Hypothalamus (tissue), 51 donors: Measurements from ENCODE around the gene NHLRC4.

Experiments
- DNase-seq, 51 donors: peaks; one replicate each; lab custom pipeline; 2025; lab: John Stamatoyannopoulos, UW

NHLRC4 gene

DNA sequence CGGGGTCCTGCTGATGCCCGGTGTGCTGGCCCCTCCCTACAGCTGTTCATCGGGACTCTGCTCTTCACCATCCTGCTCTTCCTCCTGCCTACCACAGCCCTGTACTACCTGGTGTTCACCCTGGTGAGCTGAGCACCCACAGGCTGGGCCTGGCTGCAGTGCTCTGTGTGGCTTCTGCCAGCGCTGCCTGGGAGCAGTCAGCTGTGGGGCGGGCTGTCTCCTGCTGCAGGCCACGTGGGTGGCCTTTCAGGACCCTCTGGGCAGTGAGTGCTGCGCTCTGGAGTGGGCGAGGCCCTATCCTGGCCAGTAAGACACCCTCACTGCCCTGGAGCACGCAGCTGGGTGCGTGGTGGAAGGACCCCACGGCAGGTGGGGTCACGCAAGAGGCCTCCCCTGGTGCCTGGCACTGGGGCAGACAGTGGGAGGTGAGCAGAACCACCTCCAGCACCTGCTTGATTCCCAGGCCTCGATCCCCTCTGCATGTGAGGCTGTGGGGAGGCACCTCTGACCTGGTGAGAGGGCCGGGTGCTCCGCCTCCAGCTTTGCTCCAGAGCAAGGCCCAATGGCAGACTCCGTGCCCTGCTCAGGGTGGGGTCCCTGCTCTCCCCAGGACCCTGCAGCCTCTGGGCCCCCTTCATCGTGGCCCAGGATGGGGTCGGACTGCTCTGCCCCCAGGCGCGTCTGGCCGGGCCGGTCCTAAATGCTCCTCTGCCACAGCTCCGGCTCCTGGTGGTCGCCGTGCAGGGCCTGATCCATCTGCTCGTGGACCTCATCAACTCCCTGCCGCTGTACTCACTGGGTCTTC, 13.5 kb downstream of the NHLRC4 start:
- no peak for DNase-seq

DNA sequence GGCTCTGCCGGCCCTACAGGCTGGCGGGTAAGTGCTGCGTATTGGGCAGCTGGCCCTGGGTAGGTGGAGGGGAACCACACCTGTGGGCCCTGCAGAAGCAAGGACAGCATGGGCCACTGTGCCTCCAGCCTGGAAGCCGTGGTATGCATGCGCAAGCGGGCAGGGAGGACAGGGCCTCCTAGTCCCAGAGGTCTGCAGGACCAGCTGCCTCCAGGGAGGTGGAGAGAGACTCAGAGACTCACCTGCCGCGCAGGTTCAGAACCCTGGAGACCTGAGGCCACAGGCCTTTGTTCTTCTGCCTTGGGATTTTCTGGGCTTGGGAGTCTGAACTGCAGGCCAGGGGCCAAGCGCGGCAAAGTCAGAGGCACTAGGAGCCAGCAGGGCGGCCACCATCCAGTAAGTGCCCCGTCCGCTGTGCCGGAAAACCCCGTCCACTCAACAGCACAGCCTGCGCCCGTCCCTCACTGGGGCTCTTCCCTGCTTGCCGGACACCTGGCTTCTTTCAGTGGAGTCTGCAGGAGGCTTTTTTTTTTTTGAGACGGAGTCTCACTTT, 14.2 kb downstream of the NHLRC4 start:
- DNase-seq: no peak

DNA sequence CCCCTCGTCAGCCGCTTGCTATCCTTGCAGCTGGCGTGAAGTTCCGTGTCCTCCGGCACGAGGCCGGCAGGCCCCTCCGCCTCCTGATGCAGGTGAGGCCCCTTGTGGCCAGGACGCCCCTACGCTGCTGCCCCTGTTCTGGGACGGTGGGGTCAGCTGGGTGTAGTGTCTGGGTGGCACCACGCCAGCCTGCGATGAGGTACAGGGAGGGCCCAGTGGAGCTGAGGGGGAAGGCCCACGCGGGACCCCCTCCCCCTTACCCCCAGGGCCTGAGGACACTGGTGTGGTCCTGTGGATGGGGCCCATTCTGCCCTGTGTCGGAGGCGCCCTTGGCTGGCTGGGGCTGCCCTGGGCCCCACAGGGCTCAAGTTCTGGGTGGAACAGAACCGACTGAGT, 15.4 kb downstream of the NHLRC4 start:
- no peak for DNase-seq

DNA sequence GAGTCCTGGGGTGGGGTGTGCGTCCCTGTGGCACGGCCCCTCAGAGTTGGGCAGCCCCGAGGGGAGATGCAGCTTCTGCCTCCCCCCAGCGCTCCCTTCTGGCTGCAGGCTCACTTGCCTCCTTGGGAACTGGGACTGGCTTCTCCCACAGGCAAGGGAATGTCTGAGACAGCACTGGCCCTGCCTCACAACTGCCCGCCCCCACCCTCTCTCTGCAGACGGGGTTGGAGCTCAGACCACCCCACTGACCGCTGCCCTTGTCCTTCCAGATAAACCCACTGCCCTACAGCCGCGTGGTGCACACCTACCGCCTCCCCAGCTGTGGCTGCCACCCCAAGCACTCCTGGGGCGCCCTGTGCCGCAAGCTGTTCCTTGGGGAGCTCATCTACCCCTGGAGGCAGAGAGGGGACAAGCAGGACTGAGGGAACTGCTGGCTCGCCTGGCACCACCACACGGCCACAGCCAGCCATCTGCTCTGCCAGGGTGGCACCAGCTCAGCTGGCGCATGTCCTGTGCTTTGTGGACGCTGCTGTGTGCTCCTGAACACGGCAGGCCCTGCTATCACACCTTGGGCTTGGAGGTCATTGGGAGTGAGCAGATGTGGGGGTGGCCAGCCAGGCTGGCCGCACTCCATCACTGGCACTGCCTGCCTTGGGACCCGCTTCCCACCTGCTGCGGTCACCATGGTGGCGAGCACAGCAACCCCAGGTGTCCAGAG, 16.0 kb downstream of the NHLRC4 start:
- DNase-seq: peak in 2 of 51 donors; percentile 26 to 46

DNA sequence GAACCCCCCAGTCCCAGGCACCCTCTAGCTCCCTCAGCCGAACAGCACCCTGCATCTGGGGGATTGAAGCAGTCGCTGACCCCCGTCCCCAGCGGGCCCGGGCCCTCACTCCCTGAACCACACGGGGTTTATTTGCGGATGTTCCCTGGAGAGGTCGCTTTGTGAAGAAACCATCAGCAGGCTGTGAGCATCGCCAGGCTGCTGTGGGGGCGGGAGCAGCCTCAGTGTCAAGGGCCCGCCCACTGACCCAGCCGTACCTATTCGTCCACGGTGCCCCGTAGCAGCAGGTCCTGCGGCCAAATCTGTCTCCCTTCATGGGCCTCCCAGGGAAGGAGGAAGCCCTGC, 16.6 kb downstream of the NHLRC4 start:
- no peak for DNase-seq

DNA sequence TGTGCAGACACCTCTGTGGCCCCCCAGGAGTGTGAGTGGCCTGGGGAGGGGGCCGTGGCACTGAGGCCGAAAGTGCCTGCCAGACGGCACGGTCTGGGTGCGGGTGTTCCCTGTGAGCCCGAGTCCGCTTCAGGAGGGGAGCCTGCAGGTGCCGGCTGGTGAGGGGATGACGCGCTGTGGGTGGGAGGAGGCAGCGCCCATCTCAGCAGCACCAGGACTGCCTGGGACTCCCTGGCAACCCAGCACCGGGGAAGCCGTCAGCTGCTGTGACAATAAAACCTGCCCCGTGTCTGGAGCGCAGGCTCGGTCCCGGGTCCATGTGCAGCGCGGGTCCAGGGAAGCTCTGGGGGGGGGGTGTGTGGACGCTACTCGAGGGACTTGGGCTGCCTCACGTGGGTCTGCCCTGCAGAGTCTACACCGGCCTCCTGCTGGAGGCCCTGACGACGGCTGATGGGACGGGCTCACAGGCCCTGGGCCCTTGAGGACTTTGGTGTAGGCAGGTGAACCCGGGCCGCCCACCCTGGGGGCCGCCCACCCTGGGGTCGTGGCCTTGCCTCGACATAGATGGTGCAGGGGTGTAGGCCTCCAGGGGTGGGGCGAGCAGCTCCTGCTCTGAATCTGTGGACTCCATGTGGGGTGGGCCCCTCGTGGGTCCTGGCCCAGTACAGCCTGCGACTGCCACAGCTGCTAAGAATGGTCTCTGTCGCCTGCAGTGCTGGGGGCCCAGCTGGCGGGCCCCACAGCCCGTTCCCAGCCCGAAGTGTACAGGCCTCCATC, 17.2 kb downstream of the NHLRC4 start:
- peak in 4 of 51 donors; percentile 14 to 59 (median 31) for DNase-seq

DNA sequence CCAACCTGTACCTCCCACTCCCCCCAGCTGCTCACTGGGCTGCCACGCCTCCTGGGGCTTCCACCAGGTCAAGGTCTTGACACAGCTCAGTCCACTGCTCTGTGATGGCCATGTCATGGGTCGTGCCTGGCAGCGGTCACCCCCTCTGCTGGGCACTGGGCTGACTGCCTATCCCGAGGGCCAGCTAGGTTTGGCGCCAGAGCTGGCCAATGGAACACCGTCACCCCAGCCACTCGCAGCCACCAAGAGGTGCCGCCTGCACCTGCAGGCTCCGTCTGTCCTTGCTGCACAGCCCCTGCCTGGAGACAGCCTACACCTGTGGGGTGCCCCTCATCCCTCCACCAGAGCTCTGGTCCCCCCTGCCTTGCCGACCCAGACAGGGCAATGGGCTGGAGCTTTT, 18.5 kb downstream of the NHLRC4 start:
- DNase-seq: no peak

DNA sequence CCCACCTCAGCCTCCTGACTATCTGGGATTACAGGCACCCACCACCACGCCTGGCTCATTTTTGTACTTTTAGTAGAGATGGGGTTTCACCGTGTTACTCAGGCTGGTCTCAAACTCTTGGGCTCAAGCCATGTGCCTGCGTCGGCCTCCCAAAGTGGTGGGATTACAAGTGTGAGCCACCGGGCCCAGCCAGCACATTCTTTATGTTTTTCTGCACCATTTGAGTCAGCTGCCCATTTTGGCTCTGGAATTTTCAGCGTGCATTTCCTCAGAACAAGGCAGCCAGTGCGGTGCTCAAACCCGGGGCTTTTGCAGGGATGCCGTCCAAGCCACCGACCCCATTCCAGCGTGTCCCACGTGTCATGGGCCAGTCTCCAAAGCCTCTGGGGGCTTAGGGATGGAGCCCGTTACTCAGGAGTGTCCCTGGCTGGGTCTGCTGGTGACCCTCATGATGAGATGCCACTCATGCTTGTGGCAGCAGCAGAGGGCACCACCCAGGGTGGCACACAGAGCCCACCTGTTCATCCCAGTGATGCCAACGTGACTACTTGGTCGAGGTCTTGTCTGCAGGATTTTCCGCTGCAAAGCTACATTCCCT, 19.3 kb downstream of the NHLRC4 start:
- DNase-seq: peak in 1 of 51 donors; percentile 60

DNA sequence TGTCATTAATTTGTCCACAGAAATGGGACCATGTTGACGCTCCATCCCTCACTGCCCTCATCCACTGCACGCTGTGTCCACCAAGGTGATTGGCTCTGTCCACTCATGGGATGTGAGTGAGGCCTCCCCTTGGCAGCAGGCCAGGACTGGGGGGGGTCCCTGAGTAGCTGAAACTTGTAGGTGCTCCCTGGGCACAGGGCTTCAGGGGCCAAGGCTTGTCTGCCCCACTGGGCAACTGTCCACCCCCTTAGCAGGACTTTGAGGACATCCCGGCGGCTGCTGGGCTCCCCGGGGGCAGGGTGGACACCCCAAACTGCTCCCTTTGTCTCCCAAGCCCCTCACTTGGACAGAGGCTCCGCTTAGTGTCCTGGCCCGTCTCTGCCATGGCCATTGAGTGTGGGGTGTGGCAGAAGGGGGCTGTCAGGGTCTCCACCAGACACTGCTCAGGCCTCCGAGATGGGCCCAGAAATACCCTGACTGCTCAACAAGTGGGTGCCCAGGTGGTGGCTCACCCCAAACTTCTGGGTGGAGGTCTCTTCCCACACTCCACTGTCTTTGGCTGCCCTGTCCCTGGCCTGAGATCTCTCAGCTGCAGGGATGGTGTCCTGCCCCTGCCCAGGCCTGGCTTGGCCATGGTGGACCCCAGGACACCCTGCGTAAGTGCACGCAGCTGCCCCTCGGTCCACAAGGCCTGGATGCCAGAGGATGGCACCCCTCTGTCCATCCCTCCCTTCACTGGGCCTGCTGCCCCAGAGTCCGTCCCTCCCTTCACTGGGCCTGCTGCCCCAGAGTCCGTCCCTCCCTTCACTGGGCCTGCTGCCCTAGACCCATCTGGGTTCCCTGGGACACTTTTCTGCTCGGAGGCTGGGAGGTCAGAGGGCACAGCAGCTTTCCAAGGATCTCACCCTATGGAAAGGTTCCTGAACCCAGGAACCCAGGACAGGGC, 20.1 kb downstream of the NHLRC4 start:
- peak in 13 of 51 donors; percentile 10 to 42 (median 31) for DNase-seq

DNA sequence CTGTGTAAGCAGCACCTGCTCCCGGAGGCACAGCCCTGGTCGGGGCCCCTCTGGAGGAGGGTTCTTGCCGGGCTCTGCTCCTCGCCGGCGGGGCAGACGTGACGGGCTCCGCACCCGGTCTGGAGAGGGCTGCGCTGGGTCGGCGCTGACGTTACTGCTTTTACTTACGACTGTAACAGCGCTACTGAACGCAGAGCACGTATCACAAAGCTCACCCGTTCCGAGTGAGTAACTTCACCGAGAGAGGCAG, 21.8 kb downstream of the NHLRC4 start:
- peak in 6 of 51 donors; percentile 13 to 45 (median 40) for DNase-seq

DNA sequence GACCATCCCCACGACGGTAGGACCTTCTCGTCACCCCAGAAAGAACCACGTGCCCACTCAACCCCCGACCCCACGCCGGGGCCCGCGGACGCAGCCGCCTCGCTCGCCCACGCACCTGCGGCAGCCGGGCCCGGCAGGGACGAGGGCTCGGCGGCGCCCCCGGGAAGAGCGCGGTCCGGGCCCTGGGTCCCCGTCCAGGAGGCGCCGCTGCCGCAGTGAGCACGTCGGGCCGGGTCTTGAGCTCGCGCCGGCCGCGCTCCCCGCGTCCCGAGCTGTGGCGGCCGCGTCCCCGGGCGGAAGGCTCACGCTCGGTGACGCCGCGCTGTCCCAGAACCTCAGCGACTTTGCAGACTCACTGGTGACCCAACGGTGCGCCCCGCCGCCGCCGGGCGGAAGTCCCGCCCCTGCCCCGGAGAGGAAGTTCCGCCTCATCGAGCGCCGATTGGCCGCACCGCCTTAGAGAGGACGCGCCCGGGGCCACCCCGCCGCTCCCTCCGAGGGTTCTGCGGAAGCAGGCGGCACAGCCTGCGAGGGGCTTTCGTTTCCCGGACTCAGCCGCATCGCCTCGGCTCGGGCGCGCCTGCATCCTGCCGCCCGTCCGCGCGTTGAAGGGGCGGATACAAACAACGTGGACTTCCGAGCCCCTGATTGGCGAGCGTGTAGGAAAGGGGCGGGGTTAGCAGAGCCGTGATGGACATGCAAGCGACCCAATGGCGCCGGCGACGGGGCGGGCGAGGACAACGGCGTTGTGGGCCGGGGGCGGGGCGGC, 22.3 kb downstream of the NHLRC4 start:
- peak; percentile 92 to 100 (median 98) for DNase-seq

DNA sequence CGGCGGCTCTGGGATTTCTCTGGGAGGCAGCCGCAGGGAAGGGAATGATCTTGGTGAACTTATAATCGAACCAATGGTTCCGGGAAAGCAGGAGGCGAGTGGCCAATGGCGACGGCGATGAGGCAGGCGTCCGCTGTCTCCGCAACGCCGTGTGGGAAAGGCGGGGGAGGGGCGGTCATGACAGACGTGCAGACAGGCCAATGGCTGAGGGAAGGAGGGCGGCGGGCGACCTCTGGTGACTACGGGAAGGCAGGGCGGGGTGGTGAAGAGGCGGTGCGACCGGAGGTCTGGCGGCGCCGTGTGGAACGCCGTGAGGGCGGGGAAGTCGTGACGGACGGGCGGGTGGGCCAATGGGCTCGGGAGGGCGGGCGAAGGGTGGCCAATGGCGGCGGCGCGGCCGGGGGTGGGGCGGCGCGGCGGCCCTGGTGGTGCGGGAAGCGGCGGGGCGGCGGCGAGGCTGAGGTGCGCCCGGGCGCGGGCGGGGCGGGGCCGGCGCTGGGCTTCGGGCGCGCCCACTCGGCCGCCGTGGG, 22.9 kb downstream of the NHLRC4 start, which contains the start of gene RAB40C:
Gene RAB40C (plus strand): TSS at position 409 of the 530 bp plus-strand sequence. CDS start 226 bp downstream, outside the sequence.
- DNase-seq: peak; percentile 97 to 100 (median 99)

DNA sequence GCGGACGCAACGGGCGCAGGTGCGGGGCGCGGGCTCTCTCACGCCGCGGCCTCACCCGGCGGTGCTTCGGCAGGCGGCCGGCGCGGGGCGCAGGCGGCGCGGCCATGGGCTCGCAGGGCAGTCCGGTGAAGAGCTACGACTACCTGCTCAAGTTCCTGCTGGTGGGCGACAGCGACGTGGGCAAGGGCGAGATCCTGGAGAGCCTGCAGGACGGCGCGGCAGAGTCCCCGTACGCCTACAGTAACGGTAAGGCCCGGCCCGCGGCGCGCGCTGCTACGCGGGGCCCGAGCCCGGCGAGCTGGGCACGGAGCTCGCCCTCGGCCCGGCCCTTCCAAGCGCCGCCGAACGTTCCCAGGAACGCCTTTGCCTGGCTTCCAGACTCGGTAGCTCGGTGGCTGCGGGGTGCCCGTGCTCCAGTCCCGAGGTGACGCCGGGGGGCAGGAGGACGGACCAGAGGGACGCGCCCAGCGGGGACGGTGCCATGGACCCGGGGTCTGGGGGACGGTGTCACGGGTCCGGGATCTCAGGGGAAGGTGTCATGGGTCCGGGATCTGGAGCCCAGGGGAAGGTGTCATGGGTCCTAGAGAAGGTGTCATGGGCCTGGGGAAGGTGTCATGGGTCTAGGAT, 23.5 kb downstream of the NHLRC4 start:
- DNase-seq: no peak

DNA sequence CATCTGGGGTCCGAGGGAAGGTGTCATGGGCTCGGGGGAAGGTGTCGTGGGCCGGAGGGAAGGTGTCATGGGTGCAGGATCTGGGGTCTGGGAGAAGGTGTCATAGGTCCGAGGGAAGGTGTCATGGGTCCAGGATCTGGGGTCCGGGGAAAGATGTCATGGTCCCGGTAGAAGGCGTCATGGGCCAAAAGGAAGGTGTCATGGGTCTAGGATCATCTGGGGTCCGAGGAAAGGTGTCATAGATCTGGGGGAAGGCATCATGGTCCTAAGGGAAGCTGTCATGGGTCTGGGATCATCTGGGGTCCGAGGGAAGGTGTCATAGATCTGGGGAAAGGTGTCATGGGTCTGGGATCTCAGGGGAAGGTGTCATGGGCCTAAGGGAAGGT, 24.0 kb downstream of the NHLRC4 start:
- no peak for DNase-seq

DNA sequence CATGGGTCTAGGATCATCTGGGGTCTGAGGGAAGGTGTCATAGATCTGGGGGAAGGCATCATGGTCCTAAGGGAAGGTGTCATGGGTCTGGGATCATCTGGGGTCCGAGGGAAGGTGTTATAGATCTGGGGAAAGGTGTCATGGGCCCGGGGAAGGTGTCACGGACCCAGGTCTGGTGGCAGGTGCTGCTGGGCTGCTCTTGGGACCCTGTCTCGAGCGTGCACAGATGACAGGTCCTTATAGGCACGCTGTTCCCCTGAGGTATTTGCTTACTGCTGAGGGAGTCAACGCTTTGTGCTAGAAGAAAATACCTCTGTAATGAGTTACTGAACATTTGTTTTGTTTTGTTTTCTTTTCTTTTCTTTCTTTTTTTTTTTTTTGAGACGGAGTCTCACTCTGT, 24.4 kb downstream of the NHLRC4 start:
- no peak for DNase-seq

DNA sequence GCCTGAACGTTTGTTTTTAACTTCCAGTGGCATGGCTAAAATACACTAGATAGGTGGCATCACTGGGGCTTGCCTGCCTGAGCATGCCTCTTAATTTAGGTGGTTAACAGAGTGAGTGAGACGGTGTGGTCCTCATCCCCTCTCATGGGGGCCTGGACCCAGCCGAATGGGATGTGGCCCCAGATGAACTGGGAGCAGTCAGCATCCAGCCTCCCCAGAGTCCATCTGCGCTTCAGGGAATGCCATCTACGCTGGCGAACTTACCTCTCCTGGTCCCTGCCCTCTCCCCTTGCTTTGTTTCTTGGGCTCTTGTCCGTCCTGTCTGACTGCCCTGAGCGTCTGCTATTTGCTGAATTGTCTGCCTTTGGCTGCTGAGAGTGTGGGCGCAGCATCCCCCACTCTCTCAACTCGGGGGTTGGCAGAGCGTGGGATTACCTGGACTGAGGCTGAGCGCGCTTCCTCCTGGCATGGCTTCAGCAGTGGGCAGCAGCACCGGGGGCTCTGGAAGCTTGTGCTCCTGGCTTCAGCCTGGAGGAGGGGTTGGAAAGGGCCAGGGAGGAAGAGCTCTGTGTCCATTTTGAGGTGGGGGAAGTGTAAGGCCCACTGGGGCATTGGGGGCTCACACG, 25.2 kb downstream of the NHLRC4 start:
- DNase-seq: no peak

DNA sequence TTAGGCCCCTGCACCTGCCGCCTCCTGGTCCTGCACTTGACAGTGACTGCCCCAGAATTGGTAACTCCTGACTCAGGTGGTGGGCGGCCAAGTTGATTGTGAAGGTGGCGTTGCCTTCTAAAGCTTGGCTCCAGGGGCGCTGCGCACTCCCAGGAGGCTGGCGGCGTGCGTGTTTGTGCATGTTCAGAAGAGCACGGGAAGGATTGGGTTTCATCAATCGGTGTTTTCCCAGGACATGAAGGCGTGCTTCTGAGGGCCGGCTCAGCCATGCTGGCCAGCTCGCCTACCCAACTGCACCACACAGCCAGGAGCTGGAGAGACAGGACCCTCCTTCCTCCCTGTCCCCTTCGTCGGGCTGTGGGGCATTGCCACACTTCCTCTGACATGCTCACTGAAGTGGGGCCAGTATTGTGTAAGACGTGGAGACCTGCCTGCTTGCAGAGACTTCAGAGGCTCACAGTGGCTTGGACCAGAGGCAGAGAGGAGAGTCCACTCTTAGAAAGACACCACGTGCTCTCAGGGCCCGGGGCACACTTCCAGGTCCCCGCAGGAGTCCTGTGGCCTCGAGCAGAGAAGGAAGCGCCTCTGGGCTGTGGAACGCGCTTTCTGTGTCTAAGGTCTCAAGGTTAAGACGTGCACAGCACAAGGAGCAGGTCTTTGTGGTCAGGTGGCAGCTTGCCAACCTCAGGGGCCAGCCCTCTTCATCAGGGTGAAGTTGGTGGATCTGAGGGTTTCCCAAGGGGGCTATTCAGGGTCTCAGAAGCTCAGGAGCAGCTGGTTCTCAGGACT, 25.9 kb downstream of the NHLRC4 start:
- DNase-seq: peak in 30 of 51 donors; percentile 4 to 80 (median 46)
